ENCODE measurements around the gene LDB3.

DNA sequence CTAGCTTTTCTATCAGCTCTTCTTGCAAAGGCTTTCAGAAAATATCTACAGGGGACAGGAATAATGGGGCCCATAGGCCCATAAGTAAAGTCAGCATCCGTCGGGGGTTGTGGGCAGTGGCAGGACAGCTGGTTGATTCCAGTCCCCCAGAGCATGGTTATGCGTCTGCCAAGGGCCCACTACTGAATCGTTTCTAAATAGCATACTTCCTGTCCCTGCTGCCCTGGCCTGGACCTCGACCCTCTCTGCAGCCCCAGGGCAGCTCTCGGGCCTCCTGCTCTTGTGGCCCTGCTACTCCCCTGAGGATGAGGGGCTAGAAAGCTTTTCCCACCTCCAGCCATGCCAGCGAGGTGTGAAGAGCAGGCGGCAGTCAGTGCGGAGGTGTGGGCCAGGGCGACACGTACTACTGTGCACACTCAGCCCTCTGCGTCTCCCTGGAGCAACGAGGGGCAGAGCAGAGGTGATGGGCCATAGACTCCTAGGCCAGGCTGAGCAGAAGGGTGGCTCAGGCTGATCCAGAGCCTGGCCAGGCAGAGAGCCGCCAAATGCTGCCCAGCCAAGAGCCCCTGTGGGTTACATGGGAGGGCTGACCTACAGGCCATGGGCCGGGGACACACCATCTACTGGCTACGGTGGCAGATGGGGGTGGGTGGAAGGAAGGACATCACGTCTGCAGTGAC, 18.7 kb upstream of the LDB3 start:
- TF ChIP-seq, protein P1, sequence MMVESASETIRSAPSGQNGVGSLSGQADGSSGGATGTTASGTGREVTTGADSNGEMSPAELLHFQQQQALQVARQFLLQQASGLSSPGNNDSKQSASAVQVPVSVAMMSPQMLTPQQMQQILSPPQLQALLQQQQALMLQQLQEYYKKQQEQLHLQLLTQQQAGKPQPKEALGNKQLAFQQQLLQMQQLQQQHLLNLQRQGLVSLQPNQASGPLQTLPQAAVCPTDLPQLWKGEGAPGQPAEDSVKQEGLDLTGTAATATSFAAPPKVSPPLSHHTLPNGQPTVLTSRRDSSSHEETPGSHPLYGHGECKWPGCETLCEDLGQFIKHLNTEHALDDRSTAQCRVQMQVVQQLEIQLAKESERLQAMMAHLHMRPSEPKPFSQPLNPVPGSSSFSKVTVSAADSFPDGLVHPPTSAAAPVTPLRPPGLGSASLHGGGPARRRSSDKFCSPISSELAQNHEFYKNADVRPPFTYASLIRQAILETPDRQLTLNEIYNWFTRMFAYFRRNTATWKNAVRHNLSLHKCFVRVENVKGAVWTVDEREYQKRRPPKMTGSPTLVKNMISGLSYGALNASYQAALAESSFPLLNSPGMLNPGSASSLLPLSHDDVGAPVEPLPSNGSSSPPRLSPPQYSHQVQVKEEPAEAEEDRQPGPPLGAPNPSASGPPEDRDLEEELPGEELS (CRISPR knock-in tag; IDR thresholded peaks at IDR 0.05; ENCODE audit: borderline replicate concordance) = no peak
- TF ChIP-seq SMC3 (conservative IDR thresholded peaks at IDR 0.05; ENCODE audit: insufficient read depth, low read depth, low read length) (no peak), ELF4 (CRISPR knock-in tag; IDR thresholded peaks at IDR 0.05) (no peak), ZNF583 (CRISPR knock-in tag; IDR thresholded peaks at IDR 0.05) (no peak), GTF2F1 (IDR thresholded peaks at IDR 0.05; ENCODE audit: low read depth, low read length) (no peak), SRF (CRISPR knock-in tag; IDR thresholded peaks at IDR 0.05) (no peak), PHB2 (IDR thresholded peaks at IDR 0.05; ENCODE audit: low read depth) (no peak), POLR2A (conservative IDR thresholded peaks at IDR 0.05) (no peak)
- TF ChIP-seq, protein P2, sequence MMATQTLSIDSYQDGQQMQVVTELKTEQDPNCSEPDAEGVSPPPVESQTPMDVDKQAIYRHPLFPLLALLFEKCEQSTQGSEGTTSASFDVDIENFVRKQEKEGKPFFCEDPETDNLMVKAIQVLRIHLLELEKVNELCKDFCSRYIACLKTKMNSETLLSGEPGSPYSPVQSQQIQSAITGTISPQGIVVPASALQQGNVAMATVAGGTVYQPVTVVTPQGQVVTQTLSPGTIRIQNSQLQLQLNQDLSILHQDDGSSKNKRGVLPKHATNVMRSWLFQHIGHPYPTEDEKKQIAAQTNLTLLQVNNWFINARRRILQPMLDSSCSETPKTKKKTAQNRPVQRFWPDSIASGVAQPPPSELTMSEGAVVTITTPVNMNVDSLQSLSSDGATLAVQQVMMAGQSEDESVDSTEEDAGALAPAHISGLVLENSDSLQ (IDR thresholded peaks at IDR 0.05) = no peak
- TF ChIP-seq, protein P3, sequence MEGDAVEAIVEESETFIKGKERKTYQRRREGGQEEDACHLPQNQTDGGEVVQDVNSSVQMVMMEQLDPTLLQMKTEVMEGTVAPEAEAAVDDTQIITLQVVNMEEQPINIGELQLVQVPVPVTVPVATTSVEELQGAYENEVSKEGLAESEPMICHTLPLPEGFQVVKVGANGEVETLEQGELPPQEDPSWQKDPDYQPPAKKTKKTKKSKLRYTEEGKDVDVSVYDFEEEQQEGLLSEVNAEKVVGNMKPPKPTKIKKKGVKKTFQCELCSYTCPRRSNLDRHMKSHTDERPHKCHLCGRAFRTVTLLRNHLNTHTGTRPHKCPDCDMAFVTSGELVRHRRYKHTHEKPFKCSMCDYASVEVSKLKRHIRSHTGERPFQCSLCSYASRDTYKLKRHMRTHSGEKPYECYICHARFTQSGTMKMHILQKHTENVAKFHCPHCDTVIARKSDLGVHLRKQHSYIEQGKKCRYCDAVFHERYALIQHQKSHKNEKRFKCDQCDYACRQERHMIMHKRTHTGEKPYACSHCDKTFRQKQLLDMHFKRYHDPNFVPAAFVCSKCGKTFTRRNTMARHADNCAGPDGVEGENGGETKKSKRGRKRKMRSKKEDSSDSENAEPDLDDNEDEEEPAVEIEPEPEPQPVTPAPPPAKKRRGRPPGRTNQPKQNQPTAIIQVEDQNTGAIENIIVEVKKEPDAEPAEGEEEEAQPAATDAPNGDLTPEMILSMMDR (IDR thresholded peaks at IDR 0.05 in 2 of 3, conservative IDR thresholded peaks at IDR 0.05 in 1 of 3; ENCODE audit: insufficient read depth in 2 of 3, low read depth in 1 of 3, low read length in 3 of 3) = no peak
